SK-N-SH (cell line): ENCODE data around the gene SPEF2. TPM values are rescaled to one million over a fixed set of nuclear protein-coding genes. Genes with fewer than 3 reads are reported as not detected.

Experiments used
- CTCF ChIA-PET: fragments of 300-600, 350-600 bp; formaldehyde crosslinking; extraction: SDS; loops from one replicate; lab custom pipeline; 2021; lab: Yijun Ruan, JAX
- POLR2A ChIA-PET: fragments of 350-600 bp; sonication (Branson Sonifier 250); formaldehyde crosslinking; extraction: SDS; loops from one replicate; lab custom pipeline; 2020; ENCODE audit warnings: antibody characterized with exemption, inconsistent platforms; lab: Yijun Ruan, JAX
- DNase-seq: peaks from one replicate; pipeline ENCODE4 v3.0.0; 2012
- H2AFZ ChIP-seq: fragments of 200-600 bp; sonication (generic); 2 replicates; pipeline ENCODE4 v1.8.1; 2016; ENCODE audit warnings: antibody characterized with exemption, mild to moderate bottlenecking, low read depth
- H3F3A ChIP-seq: fragments of 200-600 bp; sonication (generic); replicated peaks from 2 replicates; pipeline ENCODE3; 2016; ENCODE audit warnings: antibody characterized with exemption, mild to moderate bottlenecking; ENCODE audit not compliant: insufficient read depth
- H3K27ac ChIP-seq, 2 experiments: fragments of 200-500 bp in 1 of 2; fragments of 200-600 bp in 1 of 2; sonication (Bioruptor generic) in 1 of 2; sonication (generic), shearing (Covaris generic) in 1 of 2; 2 replicates each; pipeline versions ENCODE4 v1.5.1 to v1.6.1; 2014 to 2016; ENCODE audit warnings: low read depth in 2 of 2, inconsistent platforms in 1 of 2, low read length in 1 of 2, mild to moderate bottlenecking in 1 of 2, mixed read lengths in 1 of 2
- H3K27me3 ChIP-seq: fragments of 200-600 bp; sonication (generic), shearing (Covaris generic); 2 replicates; pipeline ENCODE4 v1.6.1; 2016; ENCODE audit warnings: mixed run types; ENCODE audit not compliant: insufficient read depth
- H3K36me3 ChIP-seq, 2 experiments: fragments of 200-500 bp in 1 of 2; fragments of 200-600 bp in 1 of 2; sonication (Bioruptor generic) in 1 of 2; sonication (generic) in 1 of 2; replicated peaks in 1 of 2; 2 replicates each; pipeline versions ENCODE3 to v1.5.1; 2014 to 2016; ENCODE audit warnings: low read length in 1 of 2, mild to moderate bottlenecking in 1 of 2; ENCODE audit not compliant: insufficient read depth in 2 of 2, control insufficient read depth in 1 of 2
- H3K4me1 ChIP-seq, 2 experiments: fragments of 200-500 bp in 1 of 2; fragments of 200-600 bp in 1 of 2; sonication (Bioruptor generic) in 1 of 2; sonication (generic), shearing (Covaris generic) in 1 of 2; 2 replicates each; pipeline versions ENCODE4 v1.5.1 to v1.6.1; 2014 to 2016; ENCODE audit warnings: low read depth in 1 of 2, low read length in 1 of 2, mixed run types in 1 of 2; ENCODE audit not compliant: insufficient read depth in 2 of 2, control insufficient read depth in 1 of 2
- H3K4me2 ChIP-seq: fragments of 200-600 bp; sonication (generic), shearing (Covaris generic); 2 replicates; pipeline ENCODE4 v1.6.1; 2017; ENCODE audit warnings: mixed run types
- H3K4me3 ChIP-seq, 2 experiments: fragments of 200-500 bp in 1 of 2; fragments of 200-600 bp in 1 of 2; sonication (Bioruptor generic) in 1 of 2; sonication (generic), shearing (Covaris generic) in 1 of 2; 2 replicates each; pipeline versions ENCODE4 v1.5.1 to v1.8.1; 2014 to 2016; ENCODE audit warnings: low read depth in 2 of 2, inconsistent platforms in 1 of 2, low read length in 1 of 2, mild to moderate bottlenecking in 1 of 2, mixed read lengths in 1 of 2, moderate library complexity in 1 of 2
- H3K79me2 ChIP-seq: fragments of 200-600 bp; sonication (generic); 2 replicates; pipeline ENCODE4 v1.8.1; 2017; ENCODE audit warnings: mild to moderate bottlenecking; ENCODE audit not compliant: insufficient read depth
- H3K9ac ChIP-seq: fragments of 200-600 bp; sonication (generic); 2 replicates; pipeline ENCODE4 v1.6.1; 2017; ENCODE audit warnings: mixed run types
- H3K9me2 ChIP-seq: fragments of 200-600 bp; sonication (generic); 2 replicates; pipeline ENCODE4 v1.6.1; 2017; ENCODE audit warnings: mixed run types
- H3K9me3 ChIP-seq: fragments of 200-600 bp; sonication (generic); 2 replicates; pipeline ENCODE4 v1.6.1; 2017; ENCODE audit warnings: mixed run types, mild to moderate bottlenecking, moderate library complexity
- H4K20me1 ChIP-seq: fragments of 200-600 bp; sonication (generic); 2 replicates; pipeline ENCODE4 v1.6.1; 2017; ENCODE audit warnings: mild to moderate bottlenecking, mixed run types; ENCODE audit not compliant: insufficient read depth
- CHD2 ChIP-seq: fragments of 150-350 bp; IDR thresholded peaks from 2 replicates; pipeline ENCODE4 v1.6.1; 2018; ENCODE audit warnings: low read length; ENCODE audit not compliant: partially characterized antibody
- EP300 ChIP-seq, 2 experiments: IDR thresholded peaks; 2 replicates each; pipeline versions ENCODE4 v1.4.0 to v1.6.1; 2012; ENCODE audit warnings: borderline replicate concordance in 1 of 2, low read depth in 1 of 2, low read length in 1 of 2
- GABPA ChIP-seq: IDR thresholded peaks from 2 replicates; pipeline ENCODE4 v1.4.0; 2012; ENCODE audit warnings: low read depth, mild to moderate bottlenecking
- GATA2 ChIP-seq: sonication (generic); formaldehyde crosslinking; IDR thresholded peaks from 2 replicates; pipeline ENCODE4 v1.5.0; 2020; ENCODE audit warnings: mild to moderate bottlenecking, missing genetic modification reagents
- IRF3 ChIP-seq: fragments of 150-350 bp; IDR thresholded peaks from 2 replicates; pipeline ENCODE4 v1.6.1; 2016; ENCODE audit warnings: mild to moderate bottlenecking, low read depth, low read length
- MXI1 ChIP-seq: IDR thresholded peaks from 2 replicates; pipeline ENCODE4 v1.6.1; 2012; ENCODE audit warnings: mild to moderate bottlenecking, low read depth, low read length, improper control_type of control experiment
- NFIC ChIP-seq: IDR thresholded peaks from 2 replicates; pipeline ENCODE4 v1.4.0; 2012; ENCODE audit warnings: borderline replicate concordance
- POLR2AphosphoS5 ChIP-seq: IDR thresholded peaks from 2 replicates; pipeline ENCODE4 v1.6.1; 2012; ENCODE audit warnings: low read depth, low read length
- RAD21 ChIP-seq: IDR thresholded peaks from 2 replicates; pipeline ENCODE4 v1.6.1; 2012; ENCODE audit warnings: mild to moderate bottlenecking, low read length
- REST ChIP-seq: IDR thresholded peaks from 2 replicates; pipeline ENCODE4 v1.6.1; 2012; ENCODE audit warnings: mild to moderate bottlenecking, low read depth, low read length, moderate library complexity
- RXRA ChIP-seq: IDR thresholded peaks from 2 replicates; pipeline ENCODE4 v1.4.0; 2012; ENCODE audit warnings: low read depth, mild to moderate bottlenecking, borderline replicate concordance
- SIN3A ChIP-seq: IDR thresholded peaks from 2 replicates; pipeline ENCODE4 v1.6.1; 2012; ENCODE audit warnings: low read depth, mild to moderate bottlenecking, low read length, moderate library complexity, borderline replicate concordance
- ZBTB33 ChIP-seq: IDR thresholded peaks from 2 replicates; pipeline ENCODE4 v1.4.0; 2012; ENCODE audit warnings: low read depth, borderline replicate concordance
- WGBS: methylation state at CpG from one replicate; pipeline ENCODE4 v1.1.6; 2017; ENCODE audit warnings: low lambda C conversion rate; 5-methylcytosine and 5-hydroxymethylcytosine counted together
- polyA plus RNA-seq, 3 experiments: library from polyadenylated mRNA; depleted of rRNA; stranded (reverse); fragments of >200 nt; gene quantifications; 2 replicates each; pipeline ENCODE4 v1.2.3, GENCODE V29; 2012

Gene SPEF2
- polyA plus RNA-seq, 1 of the 3 experiments (the other 2 are of a cell fraction), result 1.6 TPM

- DNase-seq, result no peak
- Histone ChIP-seq H3K9me2 (no peaks in the 10 kb centered on the region), H3K9me3 (no peaks in the 10 kb centered on the region), H3K4me3 (no peak overlapping the region), H3K4me1 (no peaks in the 10 kb centered on the region), H4K20me1 (no peaks in the 10 kb centered on the region), H3K36me3 (no peaks in the 10 kb centered on the region), H3K79me2 (no peaks in the 10 kb centered on the region), H2AFZ (no peak overlapping the region)
- ChIA-PET CTCF (interaction anchor here (0.5 to 1.5 kb wide), 3 partner anchors 15 to 270 kb away, joined by 3 to 4 read pairs (median 3); no protein-coding TSS in a partner anchor), POLR2A (no interaction called here)
- TF ChIP-seq CHD2, result no peak
- no peak for TF ChIP-seq ZBTB33
- no peak for TF ChIP-seq NFIC
- TF ChIP-seq, all 33 proteins: peak for 0
- Histone ChIP-seq H3K4me2 (no peak overlapping the region), H3K27me3 (no peaks in the 10 kb centered on the region), H3K9ac (no peak overlapping the region), H3K27ac (no peak overlapping the region), H3F3A (no peaks in the 10 kb centered on the region)
These were observed 39.1 kb downstream of the SPEF2 start for GRCh38 chr5:35656721-35657120.

GRCh38 chr5:35657877-35658276, 40.2 kb downstream of the SPEF2 start:
- H3F3A ChIP-seq, result no peaks in the 10 kb centered on the region
- no peaks in the 10 kb centered on the region for H3K27me3 ChIP-seq
- no peaks in the 10 kb centered on the region for H3K9me2 ChIP-seq
- no peaks in the 10 kb centered on the region for H3K36me3 ChIP-seq
- H4K20me1 ChIP-seq, result no peaks in the 10 kb centered on the region
- CTCF ChIA-PET, result interaction anchor here (1.2 kb wide), 1 partner anchor 269 kb away, joined by 5 read pairs; no protein-coding TSS in a partner anchor
- no peak for DNase-seq
- no peaks in the 10 kb centered on the region for H3K4me1 ChIP-seq
- H3K4me3 ChIP-seq, result no peak overlapping the region
- TF ChIP-seq SIN3A (no peak), RAD21 (no peak), IRF3 (no peak), REST (no peak), MXI1 (no peak), GATA2 (CRISPR knock-in tag) (no peak), EP300 (IDR thresholded peaks at IDR 0.05; ENCODE audit: borderline replicate concordance in 1 of 2, low read depth in 1 of 2, low read length in 1 of 2) (no peak), RXRA (no peak), POLR2AphosphoS5 (no peak), GABPA (no peak)
- H3K9me3 ChIP-seq, result no peaks in the 10 kb centered on the region
- no peaks in the 10 kb centered on the region for H3K79me2 ChIP-seq
- H3K9ac ChIP-seq, result no peak overlapping the region
- H3K27ac ChIP-seq, result no peak overlapping the region
- WGBS, result 53% methylated on average over 2 of the region's 2 CpGs
- no peak overlapping the region for H3K4me2 ChIP-seq
- H2AFZ ChIP-seq, result no peak overlapping the region
- POLR2A ChIA-PET, result no interaction called here
